GM18870 (cell line): ENCODE results near the gene EID1.
A peak's percentile ranks its signal among the peaks of the same experiment; 100 is the strongest.
"Not testable (repeated sequence)": the region's sequence is repeated elsewhere in the genome, so short reads cannot be mapped to it uniquely, and the experiment has no call there.

Source experiments
- ATAC-seq: cut with Tn5 transposase; IDR thresholded peaks from one replicate; pipeline ENCODE4 v1.9.1; 2021; ENCODE audit warnings: moderate library complexity; ENCODE audit not compliant: unreplicated experiment

Gene EID1

GRCh38 chr15:48877630-48878595, at the start of gene EID1:
Gene EID1, plus strand, starts transcription at chr15:48878134. Its CDS starts 43 bp downstream, at chr15:48878177.
- ATAC-seq, result peak; percentile 88

GRCh38 chr15:48828471-48828870, 49.5 kb upstream of the EID1 start:
- no peak for ATAC-seq

GRCh38 chr15:48828906-48829305, 49.0 kb upstream of the EID1 start:
- no peak for ATAC-seq

- ATAC-seq, result no peak
Measured at GRCh38 chr15:48832648-48833047, 45.3 kb upstream of the EID1 start.

- no peak for ATAC-seq
Measured at GRCh38 chr15:48833526-48834239, 44.3 kb upstream of the EID1 start.

- no peak for ATAC-seq
Measured at GRCh38 chr15:48834756-48835155, 43.2 kb upstream of the EID1 start.

GRCh38 chr15:48842501-48842900, 35.4 kb upstream of the EID1 start:
- no peak for ATAC-seq

GRCh38 chr15:48845123-48845522, 32.8 kb upstream of the EID1 start:
- ATAC-seq, result no peak

GRCh38 chr15:48850648-48851047, 27.3 kb upstream of the EID1 start:
- ATAC-seq, result no peak

- ATAC-seq, result no peak
Measured at GRCh38 chr15:48851956-48852355, 26.0 kb upstream of the EID1 start.

GRCh38 chr15:48854434-48854833, 23.5 kb upstream of the EID1 start:
- ATAC-seq, result not testable (repeated sequence)

GRCh38 chr15:48855501-48856440, 22.2 kb upstream of the EID1 start:
- ATAC-seq, result no peak

- no peak for ATAC-seq
Measured at GRCh38 chr15:48856942-48857341, 21.0 kb upstream of the EID1 start.

GRCh38 chr15:48858401-48858800, 19.5 kb upstream of the EID1 start:
- no peak for ATAC-seq

- ATAC-seq, result no peak
Measured at GRCh38 chr15:48859426-48859825, 18.5 kb upstream of the EID1 start.

GRCh38 chr15:48861813-48862431, 16.0 kb upstream of the EID1 start:
- ATAC-seq, result peak; percentile 69

GRCh38 chr15:48862705-48863104, 15.2 kb upstream of the EID1 start:
- peak; percentile 48 for ATAC-seq

GRCh38 chr15:48865370-48866079, 12.4 kb upstream of the EID1 start:
- ATAC-seq, result no peak

- ATAC-seq, result no peak
Measured at GRCh38 chr15:48866141-48866563, 11.8 kb upstream of the EID1 start.

GRCh38 chr15:48868023-48868422, 9.9 kb upstream of the EID1 start:
- no peak for ATAC-seq
